Tibial nerve (tissue), 4 donors: Measurements from ENCODE around the gene ZNF346.

Source experiments
- CTCF ChIP-seq, 5 experiments: fragments of 200-600 bp in 3 of 5; fragments of 450-650 bp in 2 of 5; sonication (generic) in 3 of 5; IDR thresholded peaks; one replicate each; pipeline ENCODE4 v1.5.1; 2016 to 2019; ENCODE audit warnings: antibody characterized with exemption in 5 of 5, mild to moderate bottlenecking in 3 of 5, moderate library complexity in 2 of 5
- EP300 ChIP-seq, 2 donors: sonication (generic); formaldehyde crosslinking; IDR thresholded peaks; one replicate each; pipeline ENCODE4 v1.6.1; 2017; ENCODE audit warnings: antibody characterized with exemption in 2 of 2, mild to moderate bottlenecking in 1 of 2

- TF ChIP-seq EP300 (IDR thresholded peaks at IDR 0.05) (no peak), CTCF (IDR thresholded peaks at IDR 0.05) (no peak)
Measured at GRCh38 chr5:177043114-177043513, 20.6 kb downstream of the ZNF346 start.
